Right lobe of liver (tissue), 4 donors: ENCODE measurements around the gene CACNG8.

ENCODE experiments used
- POLR2A ChIP-seq: fragments of 450-650 bp; IDR thresholded peaks from one replicate; pipeline ENCODE4 v1.6.1; 2017; ENCODE audit warnings: antibody characterized with exemption, mild to moderate bottlenecking
- TF ChIP-seq, protein P1 (sequence below), 4 donors: fragments of 200-600 bp in 3 of 4; fragments of 450-650 bp in 1 of 4; IDR thresholded peaks; one replicate each; pipeline versions ENCODE4 v1.5.1 to v1.8.0; 2016 to 2022; ENCODE audit warnings: antibody characterized with exemption in 4 of 4, mild to moderate bottlenecking in 2 of 4
- donor health status: DM: no; HTN: no; CAD: no.
- donor health status: DM: no; HTN: no; CAD: no.
- donor health status: DM: no; HTN: yes; CAD: no.

DNA sequence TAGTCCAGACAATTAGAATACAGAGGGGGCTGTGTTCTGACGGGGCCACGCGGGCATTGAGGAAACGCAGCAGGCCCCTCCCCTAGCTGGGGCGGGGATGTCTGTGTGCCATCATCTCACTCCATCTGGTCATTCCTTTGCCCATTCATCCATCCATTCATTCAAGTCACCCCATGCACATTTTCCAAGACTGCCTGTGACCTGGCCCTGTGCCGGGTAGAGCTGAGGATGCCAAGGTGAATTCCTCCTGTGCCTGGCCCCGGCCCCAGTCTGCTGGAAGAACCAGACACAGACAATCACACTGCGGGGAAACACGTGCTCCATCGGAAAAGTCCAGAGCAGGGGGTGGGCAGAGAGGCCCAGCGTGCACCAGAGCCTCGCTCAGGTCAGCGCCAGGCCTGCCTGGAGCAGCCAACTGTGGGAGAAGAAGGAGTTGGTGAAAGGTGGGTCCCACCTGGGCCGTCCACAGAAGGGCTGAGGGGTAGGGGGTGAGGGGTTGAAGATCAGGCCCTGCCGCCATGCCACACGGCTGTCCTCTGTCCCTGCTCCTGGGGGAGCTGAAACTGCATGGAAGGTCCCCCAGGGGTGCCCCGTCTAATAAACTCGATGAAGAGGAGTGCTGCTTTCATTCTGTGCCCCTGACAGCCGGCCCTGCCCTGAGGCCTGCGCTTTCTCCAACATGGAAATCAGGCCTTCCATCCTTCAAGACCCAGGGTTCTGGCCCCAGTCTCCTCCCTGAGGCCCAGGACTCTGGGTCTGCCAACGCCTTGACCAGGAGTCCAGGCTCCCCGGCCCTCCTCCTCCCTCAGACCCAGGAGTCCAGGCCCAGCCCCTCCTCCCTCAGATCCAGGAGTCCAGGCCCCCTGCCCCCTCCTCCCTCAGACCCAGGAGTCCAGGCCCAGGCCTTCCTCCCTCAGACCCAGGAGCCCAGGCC, 27.1 kb downstream of the CACNG8 start:
- TF ChIP-seq POLR2A, result no peak
- TF ChIP-seq, protein P1, sequence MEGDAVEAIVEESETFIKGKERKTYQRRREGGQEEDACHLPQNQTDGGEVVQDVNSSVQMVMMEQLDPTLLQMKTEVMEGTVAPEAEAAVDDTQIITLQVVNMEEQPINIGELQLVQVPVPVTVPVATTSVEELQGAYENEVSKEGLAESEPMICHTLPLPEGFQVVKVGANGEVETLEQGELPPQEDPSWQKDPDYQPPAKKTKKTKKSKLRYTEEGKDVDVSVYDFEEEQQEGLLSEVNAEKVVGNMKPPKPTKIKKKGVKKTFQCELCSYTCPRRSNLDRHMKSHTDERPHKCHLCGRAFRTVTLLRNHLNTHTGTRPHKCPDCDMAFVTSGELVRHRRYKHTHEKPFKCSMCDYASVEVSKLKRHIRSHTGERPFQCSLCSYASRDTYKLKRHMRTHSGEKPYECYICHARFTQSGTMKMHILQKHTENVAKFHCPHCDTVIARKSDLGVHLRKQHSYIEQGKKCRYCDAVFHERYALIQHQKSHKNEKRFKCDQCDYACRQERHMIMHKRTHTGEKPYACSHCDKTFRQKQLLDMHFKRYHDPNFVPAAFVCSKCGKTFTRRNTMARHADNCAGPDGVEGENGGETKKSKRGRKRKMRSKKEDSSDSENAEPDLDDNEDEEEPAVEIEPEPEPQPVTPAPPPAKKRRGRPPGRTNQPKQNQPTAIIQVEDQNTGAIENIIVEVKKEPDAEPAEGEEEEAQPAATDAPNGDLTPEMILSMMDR (IDR thresholded peaks at IDR 0.05), result no peak
